ENCODE measurements around the gene EPB41L2. TPM values are rescaled to one million over a fixed set of nuclear protein-coding genes. Genes with fewer than 3 reads are reported as not detected.
A peak's percentile ranks its signal among the peaks of the same experiment; 100 is the strongest.

The EPB41L2 gene
- total RNA-seq, 1 donor, result 47.4 TPM

- Histone ChIP-seq H3K27me3 (ENCODE audit: insufficient read depth, low read length) (no peaks in the 10 kb centered on the region), H3K9me3 (ENCODE audit: low read depth, low read length) (no peaks in the 10 kb centered on the region), H3K4me3 (ENCODE audit: insufficient read depth, low read length) (no peak overlapping the region), H2AFZ (ENCODE audit: low read length) (no peak overlapping the region), H3K36me3 (ENCODE audit: insufficient read depth, low read length) (peaks cover 6% of the 10 kb centered on the region), H3K4me1 (ENCODE audit: insufficient read depth, low read length) (peaks cover 26% of the 10 kb centered on the region), H3K27ac (ENCODE audit: low read depth, low read length) (no peak overlapping the region), H3K4me2 (ENCODE audit: insufficient read depth, low read length) (no peak overlapping the region), H3K79me2 (ENCODE audit: insufficient read depth, low read length) (peaks cover 9% of the 10 kb centered on the region), H4K20me1 (ENCODE audit: insufficient read depth, low read length) (no peaks in the 10 kb centered on the region)
- no peak for DNase-seq (ENCODE audit: insufficient read length, low spot score, missing footprints)
- TF ChIP-seq, protein P1, sequence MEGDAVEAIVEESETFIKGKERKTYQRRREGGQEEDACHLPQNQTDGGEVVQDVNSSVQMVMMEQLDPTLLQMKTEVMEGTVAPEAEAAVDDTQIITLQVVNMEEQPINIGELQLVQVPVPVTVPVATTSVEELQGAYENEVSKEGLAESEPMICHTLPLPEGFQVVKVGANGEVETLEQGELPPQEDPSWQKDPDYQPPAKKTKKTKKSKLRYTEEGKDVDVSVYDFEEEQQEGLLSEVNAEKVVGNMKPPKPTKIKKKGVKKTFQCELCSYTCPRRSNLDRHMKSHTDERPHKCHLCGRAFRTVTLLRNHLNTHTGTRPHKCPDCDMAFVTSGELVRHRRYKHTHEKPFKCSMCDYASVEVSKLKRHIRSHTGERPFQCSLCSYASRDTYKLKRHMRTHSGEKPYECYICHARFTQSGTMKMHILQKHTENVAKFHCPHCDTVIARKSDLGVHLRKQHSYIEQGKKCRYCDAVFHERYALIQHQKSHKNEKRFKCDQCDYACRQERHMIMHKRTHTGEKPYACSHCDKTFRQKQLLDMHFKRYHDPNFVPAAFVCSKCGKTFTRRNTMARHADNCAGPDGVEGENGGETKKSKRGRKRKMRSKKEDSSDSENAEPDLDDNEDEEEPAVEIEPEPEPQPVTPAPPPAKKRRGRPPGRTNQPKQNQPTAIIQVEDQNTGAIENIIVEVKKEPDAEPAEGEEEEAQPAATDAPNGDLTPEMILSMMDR (IDR thresholded peaks at IDR 0.05; ENCODE audit: extremely low read depth, low read depth, low read length), result no peak
Observed at GRCh38 chr6:130949553-130949952, 113.5 kb downstream of the EPB41L2 start.

- peaks cover 20% of the 10 kb centered on the region for H3K79me2 ChIP-seq (ENCODE audit: insufficient read depth, low read length)
- TF ChIP-seq, protein P1 (IDR thresholded peaks at IDR 0.05; ENCODE audit: extremely low read depth, low read depth, low read length), result no peak
- H3K27ac ChIP-seq (ENCODE audit: low read depth, low read length), result no peak overlapping the region
- peaks cover 26% of the 10 kb centered on the region for H3K4me1 ChIP-seq (ENCODE audit: insufficient read depth, low read length)
- DNase-seq (ENCODE audit: insufficient read length, low spot score, missing footprints), result no peak
- no peak overlapping the region for H2AFZ ChIP-seq (ENCODE audit: low read length)
- no peak overlapping the region for H3K4me3 ChIP-seq (ENCODE audit: insufficient read depth, low read length)
- H3K4me2 ChIP-seq (ENCODE audit: insufficient read depth, low read length), result no peak overlapping the region
- H3K9me3 ChIP-seq (ENCODE audit: low read depth, low read length), result no peaks in the 10 kb centered on the region
- no peaks in the 10 kb centered on the region for H3K36me3 ChIP-seq (ENCODE audit: insufficient read depth, low read length)
- H4K20me1 ChIP-seq (ENCODE audit: insufficient read depth, low read length), result no peaks in the 10 kb centered on the region
- H3K27me3 ChIP-seq (ENCODE audit: insufficient read depth, low read length), result no peaks in the 10 kb centered on the region
Observed at GRCh38 chr6:130947464-130947863, 115.6 kb downstream of the EPB41L2 start.

GRCh38 chr6:130946076-130946475 is 117.0 kb downstream of the EPB41L2 start:
- Histone ChIP-seq H4K20me1 (ENCODE audit: insufficient read depth, low read length) (no peaks in the 10 kb centered on the region), H3K27ac (ENCODE audit: low read depth, low read length) (peak overlapping the region; percentile 65), H3K4me3 (ENCODE audit: insufficient read depth, low read length) (no peak overlapping the region), H3K27me3 (ENCODE audit: insufficient read depth, low read length) (no peaks in the 10 kb centered on the region), H3K4me2 (ENCODE audit: insufficient read depth, low read length) (peak overlapping the region; percentile 52), H2AFZ (ENCODE audit: low read length) (no peak overlapping the region), H3K9me3 (ENCODE audit: low read depth, low read length) (no peaks in the 10 kb centered on the region), H3K4me1 (ENCODE audit: insufficient read depth, low read length) (peaks cover 26% of the 10 kb centered on the region), H3K79me2 (ENCODE audit: insufficient read depth, low read length) (peaks cover 26% of the 10 kb centered on the region), H3K36me3 (ENCODE audit: insufficient read depth, low read length) (no peaks in the 10 kb centered on the region)
- TF ChIP-seq, protein P1 (IDR thresholded peaks at IDR 0.05; ENCODE audit: extremely low read depth, low read depth, low read length), result no peak
- no peak for DNase-seq (ENCODE audit: insufficient read length, low spot score, missing footprints)

DNA sequence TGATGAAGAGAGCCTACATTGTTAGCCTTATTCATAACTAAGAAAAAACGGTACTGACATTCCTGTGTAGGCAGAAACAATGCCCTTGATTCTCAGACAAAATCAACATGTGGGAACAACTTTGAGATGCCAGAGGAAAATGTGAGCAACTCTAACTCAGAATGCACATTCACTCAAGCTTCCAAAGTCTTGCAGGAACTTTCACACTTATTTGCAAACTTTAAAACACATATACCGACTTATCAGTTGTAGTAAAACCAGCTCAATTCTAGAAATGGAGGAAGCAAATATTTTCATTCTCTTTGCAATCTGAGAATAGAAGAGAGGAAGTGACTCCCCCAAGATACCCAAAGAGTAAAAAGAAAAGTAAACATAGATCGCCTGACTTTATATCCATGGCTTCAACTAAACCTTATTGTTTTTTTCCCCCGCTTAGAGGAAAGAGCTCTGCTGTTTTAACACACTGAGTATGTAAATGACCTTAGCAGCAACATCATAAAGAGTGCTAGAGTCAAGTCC is 117.6 kb downstream of the EPB41L2 start:
- Histone ChIP-seq H3K4me3 (ENCODE audit: insufficient read depth, low read length) (peak overlapping the region; percentile 4), H3K27me3 (ENCODE audit: insufficient read depth, low read length) (no peaks in the 10 kb centered on the region), H3K36me3 (ENCODE audit: insufficient read depth, low read length) (no peaks in the 10 kb centered on the region), H4K20me1 (ENCODE audit: insufficient read depth, low read length) (no peaks in the 10 kb centered on the region), H3K27ac (ENCODE audit: low read depth, low read length) (peak overlapping the region; percentile 65), H3K4me2 (ENCODE audit: insufficient read depth, low read length) (peak overlapping the region; percentile 52), H3K79me2 (ENCODE audit: insufficient read depth, low read length) (peaks cover 26% of the 10 kb centered on the region), H3K4me1 (ENCODE audit: insufficient read depth, low read length) (peaks cover 26% of the 10 kb centered on the region), H2AFZ (ENCODE audit: low read length) (no peak overlapping the region), H3K9me3 (ENCODE audit: low read depth, low read length) (no peaks in the 10 kb centered on the region)
- TF ChIP-seq, protein P1 (IDR thresholded peaks at IDR 0.05; ENCODE audit: extremely low read depth, low read depth, low read length), result no peak
- DNase-seq (ENCODE audit: insufficient read length, low spot score, missing footprints), result no peak

Measured in osteoblast (primary cell).